GM12891 (cell line): Measurements from ENCODE around the gene SLC6A14.

Experiments
- POLR2A ChIP-seq: IDR thresholded peaks from 2 replicates; pipeline ENCODE4 v1.6.1; 2011; ENCODE audit warnings: low read depth, low read length, control low read depth
- POLR2AphosphoS5 ChIP-seq: IDR thresholded peaks from 2 replicates; pipeline ENCODE4 v1.6.1; 2011; ENCODE audit warnings: low read depth, low read length, control low read depth
- POU2F2 ChIP-seq: IDR thresholded peaks from 2 replicates; pipeline ENCODE4 v1.6.1; 2011; ENCODE audit warnings: low read depth, mild to moderate bottlenecking, control low read depth, low read length, moderate library complexity
- TAF1 ChIP-seq: IDR thresholded peaks from 2 replicates; pipeline ENCODE4 v1.6.1; 2011; ENCODE audit warnings: low read depth, low read length, control low read depth

- no peak for TF ChIP-seq POLR2A
- TF ChIP-seq TAF1: no peak
- TF ChIP-seq POLR2AphosphoS5: no peak
- TF ChIP-seq POU2F2: no peak
Observed at GRCh38 chrX:116409219-116409618, 27.2 kb upstream of the SLC6A14 start.
